ENCODE results near the gene ACTR1A.
"Not testable (repeated sequence)": the region's sequence is repeated elsewhere in the genome, so short reads cannot be mapped to it uniquely, and the experiment has no call there.

ACTR1A gene

GRCh38 chr10:102505462-102506115 is 3.1 kb upstream of the ACTR1A start:
- TF ChIP-seq, protein P1, sequence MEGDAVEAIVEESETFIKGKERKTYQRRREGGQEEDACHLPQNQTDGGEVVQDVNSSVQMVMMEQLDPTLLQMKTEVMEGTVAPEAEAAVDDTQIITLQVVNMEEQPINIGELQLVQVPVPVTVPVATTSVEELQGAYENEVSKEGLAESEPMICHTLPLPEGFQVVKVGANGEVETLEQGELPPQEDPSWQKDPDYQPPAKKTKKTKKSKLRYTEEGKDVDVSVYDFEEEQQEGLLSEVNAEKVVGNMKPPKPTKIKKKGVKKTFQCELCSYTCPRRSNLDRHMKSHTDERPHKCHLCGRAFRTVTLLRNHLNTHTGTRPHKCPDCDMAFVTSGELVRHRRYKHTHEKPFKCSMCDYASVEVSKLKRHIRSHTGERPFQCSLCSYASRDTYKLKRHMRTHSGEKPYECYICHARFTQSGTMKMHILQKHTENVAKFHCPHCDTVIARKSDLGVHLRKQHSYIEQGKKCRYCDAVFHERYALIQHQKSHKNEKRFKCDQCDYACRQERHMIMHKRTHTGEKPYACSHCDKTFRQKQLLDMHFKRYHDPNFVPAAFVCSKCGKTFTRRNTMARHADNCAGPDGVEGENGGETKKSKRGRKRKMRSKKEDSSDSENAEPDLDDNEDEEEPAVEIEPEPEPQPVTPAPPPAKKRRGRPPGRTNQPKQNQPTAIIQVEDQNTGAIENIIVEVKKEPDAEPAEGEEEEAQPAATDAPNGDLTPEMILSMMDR (IDR thresholded peaks at IDR 0.05; ENCODE audit: insufficient read depth, missing control alignments): no peak
- DNase-seq (ENCODE audit: insufficient read length, low spot score) (no peak), FAIRE-seq (no peak)

DNA sequence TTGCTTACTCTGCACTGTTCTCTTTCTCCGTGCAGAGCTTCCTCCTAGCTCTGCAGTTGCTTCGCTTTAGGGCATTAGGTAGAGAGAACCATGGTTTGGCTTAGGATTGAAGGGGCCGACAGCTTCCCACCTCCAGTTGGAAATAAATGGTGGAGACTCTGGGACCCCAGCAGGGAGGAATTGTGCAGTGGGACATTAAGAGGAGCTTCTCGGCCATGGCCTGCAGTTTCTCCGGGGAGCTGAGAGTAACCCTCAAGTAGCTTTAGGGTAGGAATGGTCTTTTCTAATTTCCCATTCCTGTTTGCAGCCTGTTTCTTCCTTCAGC is 2.4 kb upstream of the ACTR1A start:
- FAIRE-seq (no peak), DNase-seq (ENCODE audit: insufficient read length, low spot score) (no peak)
- TF ChIP-seq, protein P1 (IDR thresholded peaks at IDR 0.05; ENCODE audit: insufficient read depth, missing control alignments): no peak

GRCh38 chr10:102504179-102504975 is 1.9 kb upstream of the ACTR1A start:
- FAIRE-seq: no peak
- TF ChIP-seq, protein P1 (IDR thresholded peaks at IDR 0.05; ENCODE audit: insufficient read depth, missing control alignments): no peak
- DNase-seq (ENCODE audit: insufficient read length, low spot score): no peak

- TF ChIP-seq, protein P1 (IDR thresholded peaks at IDR 0.05; ENCODE audit: insufficient read depth, missing control alignments): peak; percentile 80
Measured at GRCh38 chr10:102503264-102504178, 1.0 kb upstream of the ACTR1A start, which contains the start of gene SUFU. TSS of gene SUFU (plus strand) at chr10:102503972. CDS start at chr10:102504153, 181 bp downstream.

GRCh38 chr10:102502029-102502336 is 529 bp downstream of the ACTR1A start:
- TF ChIP-seq, protein P1 (IDR thresholded peaks at IDR 0.05; ENCODE audit: insufficient read depth, missing control alignments): no peak
- FAIRE-seq: no peak

More at GRCh38 chr10:102503264-102504178, 1.0 kb upstream of the ACTR1A start, which contains the start of gene SUFU:
- peak; percentile 75 for DNase-seq (ENCODE audit: insufficient read length, low spot score)
- peak; percentile 6 for FAIRE-seq

DNA sequence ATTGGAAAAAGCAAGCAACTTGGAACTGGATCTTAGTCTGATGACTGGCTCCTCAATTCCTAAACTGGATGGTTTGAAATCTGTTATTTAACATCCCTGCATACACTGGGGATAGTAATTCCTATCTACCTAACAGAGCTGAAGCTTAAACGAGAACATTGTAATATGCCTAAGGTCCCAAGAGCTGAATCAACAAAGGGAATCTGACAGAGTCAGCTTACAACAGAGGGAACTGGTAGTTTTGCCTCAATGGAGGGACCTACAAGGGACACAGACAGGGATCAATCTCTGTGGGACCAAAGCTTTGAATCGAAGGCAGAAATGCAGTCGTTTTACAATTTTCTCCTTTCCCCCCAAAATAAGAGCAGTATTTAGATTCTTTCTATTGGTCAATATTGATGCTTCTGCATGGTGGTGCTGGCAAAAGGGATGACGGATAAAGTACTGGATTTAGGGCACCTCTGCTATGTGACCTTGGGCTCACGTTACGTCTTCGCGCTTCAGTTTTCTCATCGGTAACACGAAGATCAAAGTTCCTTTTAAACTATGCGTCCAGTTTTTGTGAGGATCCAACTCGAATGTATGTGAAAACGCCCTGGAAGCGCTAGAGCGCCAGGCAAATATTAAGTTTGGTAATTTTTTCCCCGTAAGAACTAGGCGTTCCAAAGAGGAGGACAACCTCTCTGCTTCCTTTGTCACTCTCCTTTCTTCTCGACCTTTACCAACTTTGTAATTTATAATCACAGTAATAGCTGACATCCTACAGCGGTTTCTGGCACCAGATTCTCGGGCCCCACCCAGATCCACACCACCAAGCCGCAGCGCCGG is 1.1 kb downstream of the ACTR1A start:
- DNase-seq (ENCODE audit: insufficient read length, low spot score): no peak
- TF ChIP-seq, protein P1 (IDR thresholded peaks at IDR 0.05; ENCODE audit: insufficient read depth, missing control alignments): no peak
- no peak for FAIRE-seq

More at GRCh38 chr10:102502029-102502336, 529 bp downstream of the ACTR1A start:
- peak; percentile 80 for DNase-seq (ENCODE audit: insufficient read length, low spot score)

GRCh38 chr10:102500686-102501085 is 1.8 kb downstream of the ACTR1A start:
- FAIRE-seq; DNase-seq (ENCODE audit: insufficient read length, low spot score): not testable (repeated sequence)

Measured in D721Med (cell line).